Tibial artery (tissue), 4 donors: ENCODE data around the gene ATP2B2.

Experiments
- DNase-seq, 2 donors: peaks; one replicate each; pipeline ENCODE4 v3.0.0-alpha.2; 2019
- H3K27ac ChIP-seq, 2 donors: fragments of 200-600 bp; sonication (generic) in 1 of 2; 1 replicate in 1 of 2; 2 replicates in 1 of 2; pipeline ENCODE4 v1.5.1; 2018 to 2019; ENCODE audit warnings: mild to moderate bottlenecking in 1 of 2
- H3K27me3 ChIP-seq, 2 donors: fragments of 200-600 bp; sonication (generic) in 1 of 2; one replicate each; pipeline versions ENCODE4 v1.5.1 to v1.6.0; 2016 to 2019
- H3K36me3 ChIP-seq, 3 donors: fragments of 200-600 bp; sonication (generic) in 2 of 3; one replicate each; pipeline ENCODE4 v1.5.1; 2016 to 2019; ENCODE audit warnings: mild to moderate bottlenecking in 2 of 3
- H3K4me1 ChIP-seq, 4 donors: fragments of 200-600 bp; sonication (generic) in 2 of 4; 1 replicate in 3 of 4; 2 replicates in 1 of 4; pipeline ENCODE4 v1.5.1; 2016 to 2019
- H3K4me3 ChIP-seq, 2 donors: fragments of 200-600 bp; sonication (generic) in 1 of 2; 1 replicate in 1 of 2; 2 replicates in 1 of 2; pipeline ENCODE4 v1.5.1; 2018 to 2019; ENCODE audit warnings: mild to moderate bottlenecking in 2 of 2
- H3K9me3 ChIP-seq, 3 donors: fragments of 200-600 bp; sonication (generic) in 1 of 3; one replicate each; pipeline ENCODE4 v1.5.1; 2016 to 2019
- CTCF ChIP-seq, 2 experiments: fragments of 200-600 bp in 1 of 2; fragments of 450-650 bp in 1 of 2; IDR thresholded peaks; one replicate each; pipeline ENCODE4 v1.5.1; 2017 to 2019; ENCODE audit warnings: antibody characterized with exemption in 2 of 2, mild to moderate bottlenecking in 1 of 2, moderate library complexity in 1 of 2
- intact Hi-C: fragments of 100-400 bp; cut with DNase I; formaldehyde crosslinking; loops from one replicate; pipeline ENCODE4 v1.15.0; 2023; ENCODE audit warnings: low total_unique reads

ATP2B2 gene

DNA sequence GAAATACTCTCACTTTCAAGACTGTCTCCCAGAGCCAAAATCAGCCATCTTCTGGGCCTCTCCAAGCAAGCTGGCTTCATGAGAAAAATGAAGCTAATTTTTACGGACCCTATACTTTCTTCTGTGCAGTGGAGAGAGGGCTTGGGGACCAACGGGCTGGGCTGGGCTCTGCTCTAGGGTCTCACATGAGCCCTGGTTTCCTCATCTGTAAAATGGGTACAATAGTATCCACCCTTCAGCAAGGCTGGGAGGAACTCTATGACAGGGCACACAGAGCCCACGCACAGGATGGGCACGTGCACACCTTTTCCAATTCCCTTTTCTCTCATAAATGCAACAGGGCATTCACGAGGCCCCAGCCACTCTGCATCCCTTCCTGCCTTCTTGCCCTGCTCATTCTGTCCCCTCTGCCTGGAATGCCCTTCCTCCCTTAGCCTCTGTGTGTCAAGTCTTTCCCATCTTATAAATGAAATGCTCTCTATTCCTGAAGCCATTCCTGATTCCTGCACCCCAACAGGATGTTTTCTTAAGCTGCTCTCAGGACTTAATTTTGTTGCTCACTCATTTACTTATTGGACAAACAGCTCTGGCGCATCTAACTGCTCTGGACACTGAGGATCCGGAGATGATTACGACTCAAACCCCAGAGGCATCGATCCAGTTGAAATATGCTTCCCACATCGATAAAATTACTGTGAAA, 151.6 kb downstream of the ATP2B2 start:
- Histone ChIP-seq H3K4me3 (no peak overlapping the region), H3K9me3 (no peaks in the 10 kb centered on the region), H3K27ac (no peak overlapping the region), H3K36me3 (no peaks in the 10 kb centered on the region), H3K27me3 (peaks cover 0 to 6% of the 10 kb centered on the region in 2 donors), H3K4me1 (peaks cover 0 to 18% (median 9%) of the 10 kb centered on the region in 4 donors)
- no peak for TF ChIP-seq CTCF (IDR thresholded peaks at IDR 0.05)
- intact Hi-C loops, result no loop called here
- no peak for DNase-seq

- Histone ChIP-seq H3K27me3 (peaks cover 0 to 6% of the 10 kb centered on the region in 2 donors), H3K27ac (no peak overlapping the region), H3K36me3 (no peaks in the 10 kb centered on the region), H3K9me3 (no peaks in the 10 kb centered on the region), H3K4me3 (no peak overlapping the region), H3K4me1 (peaks cover 0 to 18% (median 9%) of the 10 kb centered on the region in 4 donors)
- TF ChIP-seq CTCF (IDR thresholded peaks at IDR 0.05), result no peak
- DNase-seq, result no peak
- intact Hi-C loops, result no loop called here
Measured at GRCh38 chr3:10353160-10353559, 152.2 kb downstream of the ATP2B2 start.

DNA sequence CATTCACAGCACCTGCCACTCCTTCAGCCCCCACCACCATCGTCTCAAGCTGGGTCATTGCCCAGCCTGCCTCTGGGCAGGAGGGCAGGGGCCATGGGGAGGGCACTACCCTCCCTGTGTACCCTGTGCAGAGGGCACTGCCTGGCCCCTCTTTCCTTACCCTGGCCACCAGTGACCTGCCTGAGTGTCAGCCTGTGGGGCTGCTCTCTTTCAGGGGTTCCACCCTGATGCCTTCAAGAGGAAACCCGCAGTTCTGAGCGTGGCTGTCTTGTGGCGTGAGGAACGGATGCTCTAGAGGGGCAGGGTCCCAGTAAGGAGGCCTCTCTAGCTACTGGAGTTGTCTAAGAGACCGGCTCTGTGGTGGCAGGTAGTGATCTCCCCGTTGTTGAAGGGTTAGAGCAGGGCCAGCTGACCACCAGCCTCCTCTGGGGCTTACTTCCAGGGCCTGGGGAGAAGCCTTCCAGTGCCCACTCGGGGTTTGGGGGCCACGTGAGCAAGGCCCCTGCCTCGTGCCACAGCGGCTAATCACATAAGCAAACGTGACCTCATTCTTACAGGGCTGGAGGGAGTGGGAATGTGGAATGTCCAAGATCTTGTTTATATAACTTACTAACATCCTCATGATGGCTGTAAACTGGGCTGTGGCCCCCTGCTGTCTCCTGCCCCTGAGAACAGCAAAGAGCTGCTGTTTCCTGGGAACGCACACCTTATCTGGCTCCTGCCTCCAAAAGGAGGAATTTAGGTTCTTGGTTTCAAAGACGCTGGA, 153.1 kb downstream of the ATP2B2 start:
- H3K9me3 ChIP-seq, result no peaks in the 10 kb centered on the region
- no peak overlapping the region for H3K27ac ChIP-seq
- no peak for DNase-seq
- no peaks in the 10 kb centered on the region for H3K36me3 ChIP-seq
- H3K4me1 ChIP-seq, result peaks cover 0 to 9% (median 6%) of the 10 kb centered on the region in 4 donors
- intact Hi-C loops, result no loop called here
- no peak overlapping the region for H3K4me3 ChIP-seq
- H3K27me3 ChIP-seq, result peaks cover 0 to 6% of the 10 kb centered on the region in 2 donors
- no peak for TF ChIP-seq CTCF (IDR thresholded peaks at IDR 0.05)

GRCh38 chr3:10351013-10351735, 154.2 kb downstream of the ATP2B2 start:
- no peaks in the 10 kb centered on the region for H3K9me3 ChIP-seq
- H3K36me3 ChIP-seq, result no peaks in the 10 kb centered on the region
- no peak for TF ChIP-seq CTCF (IDR thresholded peaks at IDR 0.05)
- DNase-seq, result no peak
- intact Hi-C loops, result no loop called here
- peaks cover 0 to 6% of the 10 kb centered on the region in 2 donors for H3K27me3 ChIP-seq
- H3K4me3 ChIP-seq, result no peak overlapping the region
- H3K4me1 ChIP-seq, result peaks cover 0 to 8% (median 6%) of the 10 kb centered on the region in 4 donors
- no peak overlapping the region for H3K27ac ChIP-seq

DNA sequence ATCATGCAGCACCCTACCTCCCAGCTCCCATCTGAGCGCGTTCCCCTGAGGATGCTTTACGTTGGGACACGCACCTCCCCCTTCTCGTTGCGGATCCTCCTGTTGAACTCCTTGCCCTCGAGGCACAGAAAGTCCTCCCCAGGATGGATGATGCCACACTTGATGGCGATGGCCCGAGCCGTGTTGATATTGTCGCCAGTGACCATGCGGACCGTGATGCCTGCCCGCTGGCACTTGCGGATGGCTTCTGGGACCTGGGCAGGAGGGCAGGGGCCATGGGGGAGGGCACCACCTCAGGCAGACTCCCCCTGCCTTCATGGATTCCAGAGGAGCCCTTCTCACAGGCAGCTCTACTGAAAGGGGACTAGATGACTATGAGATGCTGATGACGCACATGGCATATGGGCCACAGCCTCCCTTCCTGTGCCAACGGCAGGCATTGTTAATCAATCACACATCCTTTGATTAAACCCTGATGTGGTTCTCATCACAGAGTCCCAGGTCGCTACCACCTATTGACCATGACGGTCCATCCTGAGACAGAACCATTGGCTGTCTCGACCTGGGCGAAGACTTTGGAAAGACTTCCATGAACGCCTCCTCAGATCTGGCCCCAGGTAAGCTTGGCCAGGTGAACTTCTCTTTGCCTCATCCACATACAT, 154.9 kb downstream of the ATP2B2 start:
- H3K27me3 ChIP-seq, result peaks cover 0 to 6% of the 10 kb centered on the region in 2 donors
- intact Hi-C loops, result no loop called here
- H3K4me3 ChIP-seq, result no peak overlapping the region
- no peak for TF ChIP-seq CTCF (IDR thresholded peaks at IDR 0.05)
- H3K36me3 ChIP-seq, result no peaks in the 10 kb centered on the region
- peaks cover 0 to 8% (median 6%) of the 10 kb centered on the region in 4 donors for H3K4me1 ChIP-seq
- no peak overlapping the region for H3K27ac ChIP-seq
- DNase-seq, result no peak
- no peaks in the 10 kb centered on the region for H3K9me3 ChIP-seq
